Activated T-cell treated with anti-CD3 and anti-CD28 coated beads, Interleukin-2, amount 50 U/mL, for 24 hours (primary cell): Measurements from ENCODE around the gene ZFHX3.

Experiments
- DNase-seq: peaks from one replicate; pipeline ENCODE4 v3.0.0-alpha.2; 2020
- H3K27ac Mint-ChIP-seq: 2 replicates; pipeline ENCODE4 v1.8.0; 2020; ENCODE audit warnings: mild to moderate bottlenecking, mixed read lengths
- H3K27me3 Mint-ChIP-seq: 2 replicates; pipeline ENCODE4 v1.8.0; 2020; ENCODE audit warnings: mixed read lengths
- H3K36me3 Mint-ChIP-seq: 2 replicates; pipeline ENCODE4 v1.8.0; 2020; ENCODE audit warnings: low read depth, mixed read lengths
- H3K4me1 Mint-ChIP-seq: 2 replicates; pipeline ENCODE4 v1.8.0; 2020; ENCODE audit warnings: low read depth, mixed read lengths
- H3K4me3 Mint-ChIP-seq: 2 replicates; pipeline ENCODE4 v1.8.0; 2020; ENCODE audit warnings: mild to moderate bottlenecking, moderate library complexity, mixed read lengths
- H3K9me3 Mint-ChIP-seq: 2 replicates; pipeline ENCODE4 v1.8.0; 2020; ENCODE audit warnings: mixed read lengths

Gene ZFHX3

GRCh38 chr16:72935896-72936295 lies 112.0 kb downstream of the ZFHX3 start:
- Mint-ChIP-seq H3K4me1 (no peaks in the 10 kb centered on the region), H3K27ac (no peak overlapping the region), H3K36me3 (no peaks in the 10 kb centered on the region), H3K27me3 (no peaks in the 10 kb centered on the region), H3K4me3 (no peak overlapping the region), H3K9me3 (no peaks in the 10 kb centered on the region)
- DNase-seq = no peak

- H3K4me3 Mint-ChIP-seq = no peak overlapping the region
- no peaks in the 10 kb centered on the region for H3K9me3 Mint-ChIP-seq
- no peak for DNase-seq
- H3K27ac Mint-ChIP-seq = no peak overlapping the region
- no peaks in the 10 kb centered on the region for H3K4me1 Mint-ChIP-seq
- H3K27me3 Mint-ChIP-seq = no peaks in the 10 kb centered on the region
- no peaks in the 10 kb centered on the region for H3K36me3 Mint-ChIP-seq
These were observed 113.1 kb downstream of the ZFHX3 start for GRCh38 chr16:72934636-72935403.

- H3K27me3 Mint-ChIP-seq = peaks cover 3% of the 10 kb centered on the region
- H3K27ac Mint-ChIP-seq = no peak overlapping the region
- H3K36me3 Mint-ChIP-seq = no peaks in the 10 kb centered on the region
- H3K4me3 Mint-ChIP-seq = no peak overlapping the region
- H3K9me3 Mint-ChIP-seq = no peaks in the 10 kb centered on the region
- H3K4me1 Mint-ChIP-seq = no peaks in the 10 kb centered on the region
- no peak for DNase-seq
These were observed 115.1 kb downstream of the ZFHX3 start for GRCh38 chr16:72932677-72933335.

GRCh38 chr16:72932050-72932449 lies 115.9 kb downstream of the ZFHX3 start:
- H3K27me3 Mint-ChIP-seq = peaks cover 3% of the 10 kb centered on the region
- H3K36me3 Mint-ChIP-seq = no peaks in the 10 kb centered on the region
- no peak overlapping the region for H3K27ac Mint-ChIP-seq
- no peaks in the 10 kb centered on the region for H3K4me1 Mint-ChIP-seq
- DNase-seq = no peak
- H3K4me3 Mint-ChIP-seq = no peak overlapping the region
- H3K9me3 Mint-ChIP-seq = no peaks in the 10 kb centered on the region

GRCh38 chr16:72930396-72930795 lies 117.5 kb downstream of the ZFHX3 start:
- H3K27ac Mint-ChIP-seq = no peak overlapping the region
- H3K4me3 Mint-ChIP-seq = no peak overlapping the region

GRCh38 chr16:72928090-72928981 lies 119.6 kb downstream of the ZFHX3 start:
- no peaks in the 10 kb centered on the region for H3K36me3 Mint-ChIP-seq
- no peak overlapping the region for H3K27ac Mint-ChIP-seq
- H3K27me3 Mint-ChIP-seq = peaks cover 3% of the 10 kb centered on the region
- no peaks in the 10 kb centered on the region for H3K9me3 Mint-ChIP-seq
- H3K4me1 Mint-ChIP-seq = no peaks in the 10 kb centered on the region
- DNase-seq = no peak
- H3K4me3 Mint-ChIP-seq = no peak overlapping the region

More at GRCh38 chr16:72930396-72930795, 117.5 kb downstream of the ZFHX3 start:
- Mint-ChIP-seq H3K27me3 (peaks cover 3% of the 10 kb centered on the region), H3K9me3 (no peaks in the 10 kb centered on the region), H3K4me1 (no peaks in the 10 kb centered on the region), H3K36me3 (no peaks in the 10 kb centered on the region)
- no peak for DNase-seq

- H3K9me3 Mint-ChIP-seq = no peaks in the 10 kb centered on the region
- H3K27ac Mint-ChIP-seq = no peak overlapping the region
- H3K4me3 Mint-ChIP-seq = no peak overlapping the region
- H3K27me3 Mint-ChIP-seq = peaks cover 3% of the 10 kb centered on the region
- no peaks in the 10 kb centered on the region for H3K36me3 Mint-ChIP-seq
- DNase-seq = no peak
- no peaks in the 10 kb centered on the region for H3K4me1 Mint-ChIP-seq
These were observed 120.5 kb downstream of the ZFHX3 start for GRCh38 chr16:72927199-72928089.

GRCh38 chr16:72926177-72927070 lies 121.5 kb downstream of the ZFHX3 start:
- Mint-ChIP-seq H3K27ac (no peak overlapping the region), H3K27me3 (peaks cover 3% of the 10 kb centered on the region), H3K9me3 (no peaks in the 10 kb centered on the region), H3K36me3 (no peaks in the 10 kb centered on the region), H3K4me3 (no peak overlapping the region), H3K4me1 (peaks cover under 1% of the 10 kb centered on the region)
- DNase-seq = no peak

- no peak for DNase-seq
- Mint-ChIP-seq H3K36me3 (no peaks in the 10 kb centered on the region), H3K9me3 (no peaks in the 10 kb centered on the region), H3K27ac (no peak overlapping the region), H3K4me3 (no peak overlapping the region), H3K4me1 (peaks cover 6% of the 10 kb centered on the region), H3K27me3 (peaks cover 3% of the 10 kb centered on the region)
These were observed 122.3 kb downstream of the ZFHX3 start for GRCh38 chr16:72925631-72925979.

GRCh38 chr16:72924927-72925630 lies 122.8 kb downstream of the ZFHX3 start:
- no peak overlapping the region for H3K27ac Mint-ChIP-seq
- no peaks in the 10 kb centered on the region for H3K9me3 Mint-ChIP-seq
- no peaks in the 10 kb centered on the region for H3K36me3 Mint-ChIP-seq
- peaks cover 6% of the 10 kb centered on the region for H3K4me1 Mint-ChIP-seq
- H3K27me3 Mint-ChIP-seq = peaks cover 3% of the 10 kb centered on the region
- H3K4me3 Mint-ChIP-seq = no peak overlapping the region
- no peak for DNase-seq

- H3K27me3 Mint-ChIP-seq = peaks cover 3% of the 10 kb centered on the region
These were observed 123.4 kb downstream of the ZFHX3 start for GRCh38 chr16:72924537-72924926.

GRCh38 chr16:72923757-72924156 lies 124.2 kb downstream of the ZFHX3 start:
- no peak for DNase-seq
- H3K36me3 Mint-ChIP-seq = no peaks in the 10 kb centered on the region
- H3K4me3 Mint-ChIP-seq = no peak overlapping the region
- no peak overlapping the region for H3K27ac Mint-ChIP-seq
- H3K4me1 Mint-ChIP-seq = peaks cover 6% of the 10 kb centered on the region
- H3K9me3 Mint-ChIP-seq = no peaks in the 10 kb centered on the region
- peaks cover 3% of the 10 kb centered on the region for H3K27me3 Mint-ChIP-seq

More at GRCh38 chr16:72924537-72924926, 123.4 kb downstream of the ZFHX3 start:
- no peak overlapping the region for H3K4me3 Mint-ChIP-seq
- DNase-seq = no peak
- peaks cover 6% of the 10 kb centered on the region for H3K4me1 Mint-ChIP-seq
- no peak overlapping the region for H3K27ac Mint-ChIP-seq
- no peaks in the 10 kb centered on the region for H3K36me3 Mint-ChIP-seq
- no peaks in the 10 kb centered on the region for H3K9me3 Mint-ChIP-seq

- Mint-ChIP-seq H3K9me3 (no peaks in the 10 kb centered on the region), H3K36me3 (no peaks in the 10 kb centered on the region), H3K27ac (no peak overlapping the region), H3K27me3 (no peaks in the 10 kb centered on the region), H3K4me3 (no peak overlapping the region), H3K4me1 (peaks cover 6% of the 10 kb centered on the region)
- DNase-seq = no peak
These were observed 125.2 kb downstream of the ZFHX3 start for GRCh38 chr16:72922714-72923113.
